ENCODE measurements around the gene SPATA17.

The SPATA17 gene

DNA sequence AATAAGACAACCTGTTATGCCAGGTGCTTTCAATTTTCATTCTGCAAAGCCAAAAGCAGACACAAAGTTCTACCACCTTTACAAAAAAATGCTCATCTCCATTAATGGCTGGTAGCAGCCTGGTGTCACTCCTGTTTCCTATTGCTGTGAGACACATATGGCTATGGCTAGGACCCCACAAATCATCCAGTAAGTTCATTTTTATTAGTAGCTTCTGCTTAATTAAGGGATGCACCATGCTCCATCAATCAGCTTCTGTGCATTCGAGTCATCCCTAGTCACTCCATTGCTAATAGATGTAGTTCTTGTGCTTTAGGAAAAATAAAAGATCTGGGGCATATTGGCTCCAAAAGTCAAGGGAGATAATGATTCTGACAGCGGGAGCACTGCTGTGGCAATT lies 257.2 kb downstream of the SPATA17 start:
- no peak for TF ChIP-seq CTCF (IDR thresholded peaks at IDR 0.05; ENCODE audit: insufficient read depth, missing control alignments)
- no peak for DNase-seq (ENCODE audit: insufficient read length, low spot score)
- FAIRE-seq = no peak

GRCh38 chr1:217889401-217889800 lies 258.3 kb downstream of the SPATA17 start:
- FAIRE-seq = no peak
- TF ChIP-seq CTCF (IDR thresholded peaks at IDR 0.05; ENCODE audit: insufficient read depth, missing control alignments) = peak; percentile 57
- no peak for DNase-seq (ENCODE audit: insufficient read length, low spot score)

- TF ChIP-seq CTCF (IDR thresholded peaks at IDR 0.05; ENCODE audit: insufficient read depth, missing control alignments) = no peak
- FAIRE-seq = peak; percentile 44
- no peak for DNase-seq (ENCODE audit: insufficient read length, low spot score)
These were observed 260.8 kb downstream of the SPATA17 start for GRCh38 chr1:217891966-217892365.

DNA sequence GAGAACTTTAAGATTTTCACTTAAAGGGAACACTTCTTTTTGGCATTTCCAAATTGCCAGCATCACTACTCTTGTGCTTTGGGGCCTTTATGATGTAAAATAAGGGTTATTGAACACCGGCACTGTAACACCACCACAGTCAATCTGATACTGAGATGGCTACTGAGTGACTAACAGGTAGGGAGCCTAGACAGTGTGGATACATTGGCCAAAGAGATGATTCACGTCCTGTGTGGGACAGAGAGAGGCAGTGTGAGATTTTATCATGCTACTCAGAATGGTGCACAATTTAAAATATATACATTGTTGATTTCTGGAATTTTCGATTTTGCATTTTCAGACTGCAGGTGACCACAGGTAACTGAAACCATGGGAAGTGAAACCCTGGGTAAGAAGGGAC lies 261.6 kb downstream of the SPATA17 start:
- TF ChIP-seq CTCF (IDR thresholded peaks at IDR 0.05; ENCODE audit: insufficient read depth, missing control alignments) = no peak

GRCh38 chr1:217895841-217896240 lies 264.7 kb downstream of the SPATA17 start:
- no peak for TF ChIP-seq CTCF (IDR thresholded peaks at IDR 0.05; ENCODE audit: insufficient read depth, missing control alignments)
- FAIRE-seq = peak; percentile 92
- no peak for DNase-seq (ENCODE audit: insufficient read length, low spot score)

More for the DNA sequence above, 261.6 kb downstream of the SPATA17 start:
- FAIRE-seq = no peak
- DNase-seq (ENCODE audit: insufficient read length, low spot score) = no peak

- no peak for TF ChIP-seq CTCF (IDR thresholded peaks at IDR 0.05; ENCODE audit: insufficient read depth, missing control alignments)
- no peak for FAIRE-seq
- no peak for DNase-seq (ENCODE audit: insufficient read length, low spot score)
These were observed 265.3 kb downstream of the SPATA17 start for GRCh38 chr1:217896490-217896889.

GRCh38 chr1:217897100-217897499 lies 266.0 kb downstream of the SPATA17 start:
- DNase-seq (ENCODE audit: insufficient read length, low spot score) (no peak), FAIRE-seq (peak; percentile 48)
- no peak for TF ChIP-seq CTCF (IDR thresholded peaks at IDR 0.05; ENCODE audit: insufficient read depth, missing control alignments)

All from D721Med (cell line).